Breast epithelium (tissue), 4 donors: ENCODE measurements around the gene CUL1. TPM values are rescaled to one million over a fixed set of nuclear protein-coding genes. Genes with fewer than 3 reads are reported as not detected.

Source experiments
- DNase-seq, 2 donors: peaks; one replicate each; pipeline ENCODE4 v3.0.0-alpha.2; 2019; ENCODE audit warnings: low spot score in 2 of 2
- H3K27ac ChIP-seq, 2 donors: fragments of 200-600 bp; sonication (generic) in 1 of 2; one replicate each; pipeline ENCODE4 v1.5.1; 2016 to 2019; ENCODE audit warnings: mild to moderate bottlenecking in 1 of 2
- H3K27me3 ChIP-seq, 2 donors: fragments of 200-600 bp; sonication (generic) in 1 of 2; one replicate each; pipeline versions ENCODE4 v1.5.1 to v1.6.0; 2017 to 2019; ENCODE audit warnings: control low read depth in 1 of 2, mild to moderate bottlenecking in 1 of 2
- H3K36me3 ChIP-seq: fragments of 200-600 bp; one replicate; pipeline ENCODE4 v1.5.1; 2019
- H3K4me1 ChIP-seq, 2 donors: fragments of 200-600 bp; sonication (generic); one replicate each; pipeline ENCODE4 v1.5.1; 2016 to 2019; ENCODE audit warnings: control low read depth in 1 of 2
- H3K4me3 ChIP-seq, 3 donors: fragments of 200-600 bp; sonication (generic); 1 replicate in 2 of 3; 2 replicates in 1 of 3; pipeline ENCODE4 v1.5.1; 2016 to 2019; ENCODE audit warnings: mild to moderate bottlenecking in 3 of 3, moderate library complexity in 2 of 3
- H3K9me3 ChIP-seq, 2 donors: fragments of 200-600 bp; sonication (generic) in 1 of 2; one replicate each; pipeline ENCODE4 v1.5.1; 2016 to 2019; ENCODE audit warnings: control low read depth in 1 of 2
- CTCF ChIP-seq, 3 donors: fragments of 450-650 bp; IDR thresholded peaks; one replicate each; pipeline ENCODE4 v1.5.1; 2016 to 2017; ENCODE audit warnings: antibody characterized with exemption in 3 of 3, mild to moderate bottlenecking in 3 of 3, moderate library complexity in 3 of 3
- POLR2A ChIP-seq: fragments of 450-650 bp; IDR thresholded peaks from one replicate; pipeline ENCODE4 v1.6.1; 2016; ENCODE audit warnings: antibody characterized with exemption, mild to moderate bottlenecking, moderate library complexity
- POLR2AphosphoS5 ChIP-seq, 3 donors: sonication (generic); formaldehyde crosslinking; IDR thresholded peaks; one replicate each; pipeline ENCODE4 v1.6.1; 2017; ENCODE audit warnings: antibody characterized with exemption in 3 of 3
- intact Hi-C: fragments of 100-400 bp; cut with DNase I; formaldehyde crosslinking; loops from one replicate; pipeline ENCODE4 v1.15.1; 2023; ENCODE audit warnings: low total_unique reads
- total RNA-seq, 3 donors: library from RNA; depleted of rRNA; stranded (reverse); fragments of >200 nt; gene quantifications; one replicate each; pipeline ENCODE4 v1.1.0, GENCODE V29; 2016

Gene CUL1
- total RNA-seq, 3 donors from 2014 or later: 61.6 to 71.4 (median 65.4) TPM

GRCh38 chr7:148714498-148714897, 15.8 kb downstream of the CUL1 start:
- intact Hi-C loops: no loop called here
- Histone ChIP-seq H3K27ac (no peak overlapping the region), H3K9me3 (no peaks in the 10 kb centered on the region), H3K27me3 (no peaks in the 10 kb centered on the region), H3K4me1 (peaks cover 0 to 6% of the 10 kb centered on the region in 2 donors), H3K4me3 (no peak overlapping the region), H3K36me3 (no peaks in the 10 kb centered on the region)
- TF ChIP-seq POLR2A: no peak
- TF ChIP-seq POLR2AphosphoS5 (IDR thresholded peaks at IDR 0.05): no peak
- TF ChIP-seq CTCF (IDR thresholded peaks at IDR 0.05): no peak
- no peak for DNase-seq

GRCh38 chr7:148715027-148715426, 16.3 kb downstream of the CUL1 start:
- H3K27me3 ChIP-seq: no peaks in the 10 kb centered on the region
- H3K27ac ChIP-seq: no peak overlapping the region
- no peak overlapping the region for H3K4me3 ChIP-seq
- intact Hi-C loops: no loop called here
- TF ChIP-seq POLR2AphosphoS5 (IDR thresholded peaks at IDR 0.05) (no peak), CTCF (IDR thresholded peaks at IDR 0.05) (no peak), POLR2A (no peak)
- H3K9me3 ChIP-seq: no peaks in the 10 kb centered on the region
- no peaks in the 10 kb centered on the region for H3K36me3 ChIP-seq
- H3K4me1 ChIP-seq: peaks cover 0 to 6% of the 10 kb centered on the region in 2 donors
- DNase-seq: no peak

GRCh38 chr7:148717266-148717793, 18.6 kb downstream of the CUL1 start:
- no peak for DNase-seq
- TF ChIP-seq POLR2AphosphoS5 (IDR thresholded peaks at IDR 0.05) (no peak), CTCF (IDR thresholded peaks at IDR 0.05) (no peak), POLR2A (no peak)
- intact Hi-C loops: no loop called here
- H3K4me1 ChIP-seq: peaks cover 0 to 8% of the 10 kb centered on the region in 2 donors
- H3K27ac ChIP-seq: no peak overlapping the region
- H3K9me3 ChIP-seq: no peaks in the 10 kb centered on the region
- no peaks in the 10 kb centered on the region for H3K27me3 ChIP-seq
- H3K4me3 ChIP-seq: no peak overlapping the region
- no peaks in the 10 kb centered on the region for H3K36me3 ChIP-seq

GRCh38 chr7:148718431-148718830, 19.7 kb downstream of the CUL1 start:
- Histone ChIP-seq H3K9me3 (no peaks in the 10 kb centered on the region), H3K36me3 (no peaks in the 10 kb centered on the region), H3K27me3 (no peaks in the 10 kb centered on the region), H3K4me3 (no peak overlapping the region), H3K27ac (no peak overlapping the region), H3K4me1 (peaks cover 0 to 8% of the 10 kb centered on the region in 2 donors)
- no peak for DNase-seq
- TF ChIP-seq CTCF (IDR thresholded peaks at IDR 0.05) (no peak), POLR2A (no peak), POLR2AphosphoS5 (IDR thresholded peaks at IDR 0.05) (no peak)
- intact Hi-C loops: no loop called here

GRCh38 chr7:148719753-148720152, 21.1 kb downstream of the CUL1 start:
- peaks cover 0 to 8% of the 10 kb centered on the region in 2 donors for H3K4me1 ChIP-seq
- TF ChIP-seq CTCF (IDR thresholded peaks at IDR 0.05): no peak
- no peak for TF ChIP-seq POLR2A
- no peak for TF ChIP-seq POLR2AphosphoS5 (IDR thresholded peaks at IDR 0.05)
- intact Hi-C loops: no loop called here

More at GRCh38 chr7:148719753-148720152, 21.1 kb downstream of the CUL1 start:
- Histone ChIP-seq H3K27ac (no peak overlapping the region), H3K27me3 (no peaks in the 10 kb centered on the region), H3K36me3 (no peaks in the 10 kb centered on the region), H3K9me3 (no peaks in the 10 kb centered on the region), H3K4me3 (no peak overlapping the region)
- DNase-seq: no peak
